GM12872 (cell line): ENCODE measurements around the gene MEIOC.
A peak's percentile ranks its signal among the peaks of the same experiment; 100 is the strongest.

ENCODE experiments used
- CTCF ChIP-seq: IDR thresholded peaks from 3 replicates; pipeline ENCODE4 v1.5.1; 2011; ENCODE audit warnings: low read depth, mild to moderate bottlenecking, low read length, moderate library complexity; ENCODE audit not compliant: insufficient read depth

The MEIOC gene

GRCh38 chr17:44673893-44674292 lies 17.6 kb downstream of the MEIOC start:
- no peak for TF ChIP-seq CTCF

- TF ChIP-seq CTCF = no peak
Measured at GRCh38 chr17:44677136-44677535, 20.9 kb downstream of the MEIOC start.

- TF ChIP-seq CTCF = no peak
Measured at GRCh38 chr17:44687756-44688155, 31.5 kb downstream of the MEIOC start.

GRCh38 chr17:44688200-44688599 lies 31.9 kb downstream of the MEIOC start:
- no peak for TF ChIP-seq CTCF

GRCh38 chr17:44688675-44689476 lies 32.6 kb downstream of the MEIOC start:
- no peak for TF ChIP-seq CTCF

- TF ChIP-seq CTCF = no peak
Measured at GRCh38 chr17:44689477-44690217, 33.4 kb downstream of the MEIOC start, which contains the start of gene CCDC43. CCDC43 (minus strand) TSS chr17:44689776; CDS start chr17:44689753, 23 bp downstream.

- peak; percentile 50; the same call in 2 of the 3 replicates for TF ChIP-seq CTCF
Measured at GRCh38 chr17:44690746-44691306, 34.6 kb downstream of the MEIOC start.
